HG02678 (cell line): ENCODE measurements around the gene FOLR2.

ENCODE experiments used
- ATAC-seq: cut with Tn5 transposase; IDR thresholded peaks from one replicate; pipeline ENCODE4 v1.9.1; 2021; ENCODE audit warnings: mild to moderate bottlenecking, moderate library complexity; ENCODE audit not compliant: unreplicated experiment

FOLR2 gene

GRCh38 chr11:72239849-72240460, 23.4 kb downstream of the FOLR2 start:
- ATAC-seq, result no peak

- no peak for ATAC-seq
Observed at GRCh38 chr11:72240461-72241290, 24.1 kb downstream of the FOLR2 start.

- ATAC-seq, result no peak
Observed at GRCh38 chr11:72241291-72241781, 24.7 kb downstream of the FOLR2 start.

GRCh38 chr11:72242141-72242540, 25.5 kb downstream of the FOLR2 start:
- ATAC-seq, result no peak

GRCh38 chr11:72243173-72244059, 26.8 kb downstream of the FOLR2 start:
- no peak for ATAC-seq

GRCh38 chr11:72244060-72244360, 27.4 kb downstream of the FOLR2 start, which contains the start of gene PHOX2A:
Gene PHOX2A (minus strand): TSS chr11:72244176. CDS start chr11:72244004, 172 bp downstream.
- ATAC-seq, result no peak

GRCh38 chr11:72244361-72245262, 28.0 kb downstream of the FOLR2 start:
- no peak for ATAC-seq

GRCh38 chr11:72245263-72245816, 28.7 kb downstream of the FOLR2 start:
- ATAC-seq, result no peak

- ATAC-seq, result no peak
Observed at GRCh38 chr11:72247584-72247983, 31.0 kb downstream of the FOLR2 start.

- no peak for ATAC-seq
Observed at GRCh38 chr11:72249961-72250360, 33.4 kb downstream of the FOLR2 start.

GRCh38 chr11:72250661-72251464, 34.3 kb downstream of the FOLR2 start:
- ATAC-seq, result no peak

- no peak for ATAC-seq
Observed at GRCh38 chr11:72251614-72252013, 35.0 kb downstream of the FOLR2 start.

GRCh38 chr11:72253392-72253791, 36.8 kb downstream of the FOLR2 start:
- no peak for ATAC-seq

GRCh38 chr11:72254299-72254993, 37.9 kb downstream of the FOLR2 start:
- no peak for ATAC-seq

- no peak for ATAC-seq
Observed at GRCh38 chr11:72257570-72257969, 41.0 kb downstream of the FOLR2 start.

- no peak for ATAC-seq
Observed at GRCh38 chr11:72259490-72259889, 42.9 kb downstream of the FOLR2 start.

- ATAC-seq, result no peak
Observed at GRCh38 chr11:72260574-72260973, 44.0 kb downstream of the FOLR2 start.

- ATAC-seq, result no peak
Observed at GRCh38 chr11:72263361-72263760, 46.8 kb downstream of the FOLR2 start.

GRCh38 chr11:72265951-72266350, 49.4 kb downstream of the FOLR2 start:
- ATAC-seq, result no peak
